ENCODE measurements around the gene PRPF40A.
A peak's percentile ranks its signal among the peaks of the same experiment; 100 is the strongest.

The PRPF40A gene

DNA sequence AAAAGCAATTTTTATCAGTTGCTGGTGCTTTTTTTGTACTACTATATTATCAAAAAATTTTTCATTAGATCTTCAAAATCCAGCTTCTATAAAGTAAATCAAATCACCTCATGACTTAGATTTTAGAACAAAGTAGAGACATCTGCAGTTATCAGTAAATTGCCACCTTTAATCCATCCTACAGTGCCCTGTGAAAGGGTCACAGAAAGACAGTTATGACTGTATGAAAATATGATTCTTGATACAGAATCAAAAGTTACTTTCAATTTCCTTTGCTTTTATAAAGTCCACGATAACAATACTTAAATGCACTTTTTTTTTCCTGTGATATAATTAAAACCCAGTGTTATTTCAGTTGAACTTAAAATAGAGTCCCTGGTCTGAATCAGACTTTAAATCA is 61.4 kb downstream of the PRPF40A start:
- no peak for DNase-seq (ENCODE audit: extremely low read depth in 1 of 2, low read depth in 1 of 2)

DNA sequence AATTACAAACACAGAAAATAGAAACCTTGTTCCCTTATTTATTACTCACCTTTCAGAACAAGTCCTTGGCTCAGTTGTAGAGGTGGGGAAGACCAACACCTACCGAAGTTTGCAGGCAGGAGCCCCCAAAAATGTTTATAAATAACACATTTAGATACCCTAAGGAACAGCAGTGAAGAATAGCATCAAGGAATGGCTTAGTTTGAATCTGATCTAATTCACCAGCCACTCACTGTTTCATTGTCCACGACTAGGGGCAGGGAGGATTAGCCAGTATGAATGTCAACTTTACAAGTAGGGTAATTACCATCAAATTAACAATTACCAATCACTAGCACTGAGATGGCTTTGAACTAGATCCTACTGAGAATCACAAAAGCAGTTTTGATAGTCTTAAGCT is 65.4 kb downstream of the PRPF40A start:
- no peak for DNase-seq (ENCODE audit: extremely low read depth in 1 of 2, low read depth in 1 of 2)

DNA sequence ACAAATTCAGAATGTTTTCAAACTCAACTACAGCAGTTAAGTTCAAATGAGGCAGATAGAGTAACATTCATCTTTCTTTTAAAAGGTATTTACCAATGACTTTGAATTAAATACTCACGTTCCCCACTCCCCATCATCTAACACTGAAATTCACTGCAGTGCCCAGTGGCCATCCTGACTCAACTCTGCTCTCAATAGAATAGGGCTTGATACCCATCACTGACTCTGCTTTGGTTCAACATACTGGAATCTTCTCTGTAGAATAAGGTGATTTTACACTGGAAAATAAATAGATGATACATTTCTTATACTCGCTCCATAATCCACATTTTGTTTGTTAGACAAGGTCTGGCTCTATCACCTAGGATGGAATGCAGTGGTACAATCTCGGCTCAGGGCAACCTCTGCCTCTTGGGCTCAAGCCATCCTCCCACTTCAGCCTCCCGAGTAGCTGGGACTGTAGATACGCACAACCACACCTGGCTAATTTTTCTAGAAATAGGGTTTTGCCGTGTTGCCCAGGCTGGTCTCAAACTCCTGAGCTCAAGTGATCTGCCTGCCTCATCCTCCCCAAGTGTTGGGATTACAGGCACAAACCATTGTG is 66.4 kb downstream of the PRPF40A start:
- no peak for DNase-seq (ENCODE audit: extremely low read depth in 1 of 2, low read depth in 1 of 2)

DNA sequence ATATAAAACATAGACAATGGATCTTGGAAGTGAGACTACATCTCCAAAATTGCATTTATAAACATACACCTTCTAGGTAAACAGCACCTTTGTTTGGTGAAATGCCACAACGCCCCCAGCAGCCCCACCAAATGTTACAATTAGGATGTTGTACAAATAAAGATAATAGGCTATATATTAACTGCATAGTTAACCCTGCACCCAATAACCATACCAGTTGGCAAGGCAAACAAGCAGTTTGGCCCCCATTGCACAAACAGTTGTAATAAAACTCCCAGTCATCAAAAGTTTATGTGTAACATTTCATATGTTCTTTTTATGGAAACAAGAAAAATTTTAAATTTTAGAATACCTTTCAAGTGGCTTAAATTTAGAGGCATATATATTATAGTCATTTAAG is 67.3 kb downstream of the PRPF40A start:
- DNase-seq (ENCODE audit: extremely low read depth in 1 of 2, low read depth in 1 of 2): no peak

DNA sequence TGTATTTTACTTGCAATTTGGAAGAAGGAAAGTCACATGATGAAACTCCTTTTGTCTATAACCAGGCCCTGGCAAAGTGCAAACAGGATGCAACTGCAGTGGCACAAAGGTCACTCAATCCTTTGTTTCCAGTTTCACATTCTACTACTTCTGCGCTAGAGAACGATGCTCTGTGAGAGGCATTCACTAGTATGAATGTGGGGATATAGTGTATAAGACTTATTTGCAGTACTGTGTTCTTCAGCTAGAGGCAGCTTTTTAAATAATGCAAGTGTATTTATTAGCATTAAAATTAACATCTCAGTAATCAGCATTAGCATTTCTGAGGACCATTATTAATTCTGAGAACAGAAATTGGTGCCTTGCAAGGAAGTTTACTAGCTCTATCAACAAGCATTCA is 68.9 kb downstream of the PRPF40A start:
- DNase-seq (ENCODE audit: extremely low read depth in 1 of 2, low read depth in 1 of 2): no peak

DNA sequence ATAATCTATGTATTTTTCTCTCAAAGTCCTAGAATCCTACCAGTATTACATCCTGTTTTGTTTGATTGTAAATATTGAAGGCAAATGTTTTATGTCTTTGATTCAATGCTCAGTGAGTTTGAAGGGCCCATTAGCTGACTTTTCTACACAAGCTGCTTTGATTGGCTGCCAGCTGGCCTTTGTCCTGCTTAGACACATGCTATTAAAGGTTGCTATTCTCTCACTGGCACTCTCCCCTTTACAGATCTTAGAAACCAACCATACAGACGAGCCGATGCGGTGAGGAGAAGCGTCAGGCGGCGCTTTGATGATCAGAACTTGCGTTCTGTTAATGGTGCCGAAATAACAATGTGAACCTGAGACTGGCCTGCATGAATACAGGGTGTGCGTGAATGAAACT is 69.7 kb downstream of the PRPF40A start:
- no peak for DNase-seq (ENCODE audit: extremely low read depth in 1 of 2, low read depth in 1 of 2)

DNA sequence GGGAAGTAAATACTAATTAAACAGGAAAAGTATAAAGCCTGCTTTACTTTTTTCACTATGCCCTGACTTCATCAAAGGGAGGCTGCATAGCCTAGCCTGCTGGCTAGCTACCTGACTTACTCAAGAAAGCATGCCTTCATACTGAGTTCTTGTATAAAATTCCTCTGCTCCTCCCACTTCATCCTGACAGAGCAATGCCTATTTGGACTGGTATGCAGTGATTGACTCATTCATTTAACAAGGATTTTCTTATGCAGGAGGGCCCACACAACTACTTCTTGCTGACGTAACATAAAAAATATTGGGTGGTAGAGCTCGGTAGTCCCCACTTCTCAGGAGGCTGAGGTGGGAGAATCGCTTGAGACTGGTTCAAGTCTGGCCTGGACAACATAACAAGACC is 70.5 kb downstream of the PRPF40A start:
- DNase-seq (ENCODE audit: extremely low read depth in 1 of 2, low read depth in 1 of 2): no peak

DNA sequence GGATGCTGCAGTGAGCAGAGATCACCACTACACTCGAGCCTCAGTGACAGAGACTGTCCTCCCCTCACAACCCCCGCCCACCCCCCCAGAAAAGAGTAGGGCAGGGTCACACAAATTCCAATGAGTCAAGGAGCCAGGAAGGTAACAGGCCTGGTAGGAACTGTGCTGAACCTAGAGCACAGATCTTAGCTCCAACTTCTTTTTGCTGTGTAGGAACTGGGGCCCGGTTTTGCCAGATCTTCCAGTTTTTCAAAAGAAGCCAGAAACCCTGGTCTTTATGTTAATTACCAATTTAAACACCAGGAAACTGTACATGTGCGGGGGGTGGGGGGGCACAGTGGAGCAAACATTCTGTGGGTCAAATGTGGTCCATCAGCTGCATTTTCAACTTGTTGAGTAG is 71.0 kb downstream of the PRPF40A start:
- no peak for DNase-seq (ENCODE audit: extremely low read depth in 1 of 2, low read depth in 1 of 2)

DNA sequence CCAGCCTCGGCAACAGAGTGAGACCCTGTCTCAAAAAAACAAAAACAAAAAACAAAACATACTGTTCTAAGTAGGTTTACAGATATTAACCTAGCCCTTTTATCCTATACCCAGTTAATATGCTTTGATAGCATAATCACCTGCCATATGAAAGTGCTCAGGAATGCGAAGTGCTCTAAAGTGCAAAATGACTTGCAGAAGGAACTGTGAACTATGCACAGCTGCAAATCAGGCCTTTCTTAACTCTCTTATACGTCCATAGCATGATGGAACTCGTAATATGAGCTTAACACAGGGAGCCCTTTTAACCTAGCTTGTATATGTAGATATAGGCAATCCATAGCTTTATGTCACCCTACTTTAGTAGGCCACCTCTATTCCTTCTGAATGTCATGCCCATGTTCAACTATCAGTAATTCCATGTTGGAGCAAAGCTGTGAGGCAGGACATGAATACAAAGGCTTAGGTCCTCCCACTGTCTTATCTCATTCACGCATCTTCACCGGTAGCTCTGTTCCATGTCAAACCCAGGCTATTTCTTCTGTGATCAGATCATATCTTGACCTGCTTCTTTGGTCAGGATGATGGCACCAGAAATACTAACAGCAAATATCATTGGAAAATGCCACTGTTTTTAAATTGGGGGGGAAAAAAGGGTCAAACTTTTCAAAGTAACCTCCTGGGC is 72.9 kb downstream of the PRPF40A start:
- DNase-seq (ENCODE audit: extremely low read depth in 1 of 2, low read depth in 1 of 2): no peak

DNA sequence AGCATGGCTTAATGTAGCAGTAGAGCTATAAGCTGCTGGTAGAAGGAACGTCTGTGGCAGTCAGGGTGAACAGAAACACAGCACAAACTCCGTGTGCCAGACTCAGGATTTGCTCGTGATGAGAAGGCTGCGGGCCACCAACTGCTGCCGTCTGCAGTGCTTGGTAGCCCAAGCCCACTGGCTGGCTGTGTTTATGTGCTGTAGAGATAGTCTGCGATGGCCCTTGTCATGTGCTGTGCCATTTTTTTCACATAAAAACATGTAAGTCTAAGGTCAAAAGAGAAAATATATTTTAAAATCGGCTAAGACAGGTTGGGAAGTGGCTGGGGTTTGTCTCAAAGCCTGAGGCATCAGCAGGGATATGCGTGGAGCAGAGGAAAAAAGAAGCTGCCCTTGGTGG is 78.7 kb downstream of the PRPF40A start:
- no peak for DNase-seq (ENCODE audit: extremely low read depth in 1 of 2, low read depth in 1 of 2)

DNA sequence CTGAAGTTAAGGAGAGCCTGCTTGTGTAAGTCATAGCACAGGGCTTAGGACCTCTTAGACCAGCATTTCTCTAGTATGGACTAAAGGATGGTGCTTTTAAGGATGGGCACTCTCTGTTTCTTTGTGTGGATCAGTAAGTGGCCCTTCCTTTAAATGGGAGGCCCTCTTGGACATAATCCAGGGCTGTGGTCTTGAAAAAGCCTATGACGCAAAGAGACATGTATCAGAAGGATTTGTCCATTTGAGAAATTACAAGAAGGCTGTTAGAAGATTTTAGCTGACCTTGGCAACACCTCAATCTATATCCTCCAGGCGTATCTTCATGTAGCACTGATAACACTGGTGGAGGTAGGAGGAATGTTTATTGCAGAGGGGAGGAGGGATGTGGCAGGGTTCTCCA is 79.2 kb downstream of the PRPF40A start:
- DNase-seq (ENCODE audit: extremely low read depth in 1 of 2, low read depth in 1 of 2): no peak

DNA sequence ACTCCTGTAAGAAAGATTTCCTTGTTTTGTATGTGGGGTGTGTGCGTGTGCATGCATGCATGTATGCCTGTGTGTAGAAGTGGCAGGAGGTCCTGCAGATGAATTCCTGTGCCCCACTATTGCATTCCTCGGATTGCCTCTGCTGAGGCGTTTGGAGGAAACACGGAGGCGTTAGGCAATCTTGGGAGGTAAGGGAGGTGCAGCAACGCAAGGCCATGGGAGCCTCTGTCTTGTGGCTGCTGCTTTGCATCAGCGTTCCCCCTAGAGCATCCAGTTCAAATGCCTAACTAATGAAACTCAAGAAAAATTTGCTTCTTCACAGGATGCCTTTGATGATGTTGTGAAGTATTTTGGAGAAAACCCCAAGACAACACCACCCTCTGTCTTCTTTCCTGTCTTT is 80.0 kb downstream of the PRPF40A start:
- DNase-seq (ENCODE audit: extremely low read depth in 1 of 2, low read depth in 1 of 2): no peak

DNA sequence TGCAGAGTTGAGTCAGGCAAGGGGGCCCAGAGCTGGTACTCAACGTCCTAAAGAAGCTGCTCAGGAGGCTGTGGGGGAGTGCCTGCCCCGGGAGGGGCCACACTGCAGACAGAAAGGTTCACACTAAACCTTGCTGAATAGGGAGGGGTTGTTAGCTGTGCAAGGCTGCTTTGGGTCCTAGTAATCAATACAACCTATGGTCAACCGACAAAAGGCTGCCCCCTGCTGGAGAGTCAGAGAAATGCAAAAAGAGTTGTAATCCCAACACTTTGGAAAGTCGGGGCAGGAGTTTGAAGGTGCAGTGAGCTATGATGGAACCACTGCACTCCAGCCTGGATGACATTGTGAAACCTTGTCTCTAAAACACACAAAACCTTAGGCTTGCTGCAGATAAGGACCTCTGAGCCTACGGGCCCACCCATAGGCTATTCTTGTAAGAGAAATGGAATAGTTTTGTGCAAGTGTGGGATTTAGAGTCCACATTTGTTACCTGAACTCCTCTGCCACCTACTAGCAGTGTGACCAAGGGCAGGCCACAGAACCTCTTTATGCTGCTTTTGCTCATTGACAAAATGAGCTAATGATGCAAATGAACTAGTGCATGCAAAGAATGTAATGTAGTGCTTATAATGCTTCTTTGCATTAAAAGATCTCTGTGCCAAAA is 81.5 kb downstream of the PRPF40A start:
- peak; percentile 16 to 50 for DNase-seq (ENCODE audit: extremely low read depth in 1 of 2, low read depth in 1 of 2)

DNA sequence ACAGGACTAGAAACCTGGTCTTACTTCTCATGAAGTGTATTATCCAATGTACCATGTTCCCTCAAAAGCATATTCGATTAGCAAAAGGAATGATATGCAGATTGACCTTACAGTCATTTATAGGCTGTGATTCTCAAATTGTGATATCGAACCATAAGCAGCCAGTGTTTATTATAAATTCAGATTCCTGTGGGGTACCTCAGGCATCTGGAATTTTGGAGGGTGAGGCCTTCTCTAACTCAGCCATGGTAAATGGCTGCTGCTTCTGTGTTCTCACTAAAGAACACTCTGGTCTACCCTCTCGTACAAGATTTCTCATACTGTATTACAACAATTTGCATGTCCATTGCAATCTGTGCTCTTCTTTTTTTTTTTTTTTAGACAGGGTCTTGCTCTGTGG is 84.5 kb downstream of the PRPF40A start:
- DNase-seq (ENCODE audit: extremely low read depth in 1 of 2, low read depth in 1 of 2): no peak

DNA sequence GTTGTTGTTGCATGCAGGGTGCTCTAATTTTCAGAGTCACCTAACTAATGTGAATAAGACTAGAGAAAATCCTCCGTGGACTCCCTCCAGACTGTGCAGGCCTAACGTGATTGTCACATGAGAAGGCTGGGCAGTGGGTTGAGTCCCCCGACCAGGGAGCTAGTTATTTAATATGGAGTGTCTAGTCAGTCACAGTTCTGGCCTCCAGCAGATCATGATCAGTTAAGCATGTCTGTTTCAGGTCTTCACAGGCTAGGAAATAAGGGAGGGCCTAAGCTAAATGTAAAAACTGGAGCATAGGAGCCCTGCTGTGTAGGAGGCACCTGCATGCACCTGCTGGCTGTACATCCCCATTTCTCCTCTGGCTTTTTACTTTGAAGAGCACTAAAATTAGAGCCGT is 86.8 kb downstream of the PRPF40A start:
- no peak for DNase-seq (ENCODE audit: extremely low read depth in 1 of 2, low read depth in 1 of 2)

DNA sequence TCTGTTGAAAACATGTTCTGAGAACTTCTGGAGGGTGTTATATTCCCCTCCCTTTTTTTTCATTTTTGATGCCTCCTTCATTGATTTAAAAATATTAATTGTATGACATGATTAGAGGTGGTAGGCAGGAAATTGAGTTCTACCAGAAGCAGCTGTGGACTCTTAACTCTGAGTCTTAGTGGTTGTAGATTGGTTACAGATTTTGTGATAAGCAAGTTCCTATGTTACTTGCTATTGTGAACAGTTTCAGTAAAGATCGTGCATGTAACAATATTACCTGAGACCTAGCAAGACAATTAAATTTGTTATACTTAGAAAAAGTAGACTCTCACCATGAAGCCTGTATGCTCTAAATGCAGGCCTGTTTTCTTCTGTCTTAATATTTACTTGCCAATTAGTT is 88.1 kb downstream of the PRPF40A start:
- DNase-seq (ENCODE audit: extremely low read depth in 1 of 2, low read depth in 1 of 2): no peak

DNA sequence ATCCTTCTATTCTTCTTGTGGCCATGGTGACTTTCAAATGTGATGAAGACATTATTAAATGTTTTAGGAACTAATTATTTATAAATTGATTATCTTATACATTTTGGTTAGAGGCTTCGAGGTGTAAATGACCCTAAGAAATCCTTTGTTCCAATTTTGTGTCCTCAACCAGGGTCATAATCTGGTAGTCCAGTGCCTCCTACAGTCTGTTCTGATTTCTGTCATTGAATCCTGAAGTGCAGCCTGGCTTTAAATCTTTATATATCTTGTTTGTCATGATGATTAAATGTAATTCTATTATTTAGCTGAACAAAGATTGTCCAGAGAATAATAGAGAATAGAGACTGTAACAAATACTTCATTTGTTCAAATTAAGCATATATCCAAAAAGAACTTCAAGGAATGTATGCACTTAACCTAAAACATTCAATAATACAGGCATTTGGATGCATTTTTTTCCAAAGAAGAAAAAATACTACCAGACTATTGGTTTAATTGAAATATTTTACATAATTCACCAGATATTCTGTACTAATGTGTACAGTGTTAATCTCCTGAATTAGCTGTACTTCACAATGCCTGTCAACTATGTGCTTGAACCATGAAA is 89.8 kb downstream of the PRPF40A start:
- no peak for DNase-seq (ENCODE audit: extremely low read depth in 1 of 2, low read depth in 1 of 2)

DNA sequence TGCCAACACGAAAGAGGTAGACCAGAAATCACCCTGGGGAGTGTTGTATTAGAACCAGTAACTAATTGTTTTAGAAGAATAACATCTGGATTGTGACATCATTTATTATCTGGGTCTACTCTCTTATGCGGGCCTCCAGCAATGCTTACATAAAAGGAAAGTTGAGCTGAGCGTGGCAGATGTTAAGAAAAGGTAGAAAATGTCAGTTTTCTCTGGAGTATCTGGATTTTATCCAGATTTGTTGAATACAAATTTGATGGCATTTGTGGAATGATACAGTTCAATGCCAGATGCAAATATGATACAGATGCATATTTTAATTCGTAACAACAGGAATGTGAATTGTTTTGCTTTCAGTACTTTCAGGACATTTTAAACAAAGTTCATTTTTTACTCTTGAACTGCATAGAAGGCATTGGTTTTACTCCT is 90.3 kb downstream of the PRPF40A start:
- DNase-seq (ENCODE audit: extremely low read depth in 1 of 2, low read depth in 1 of 2): no peak

DNA sequence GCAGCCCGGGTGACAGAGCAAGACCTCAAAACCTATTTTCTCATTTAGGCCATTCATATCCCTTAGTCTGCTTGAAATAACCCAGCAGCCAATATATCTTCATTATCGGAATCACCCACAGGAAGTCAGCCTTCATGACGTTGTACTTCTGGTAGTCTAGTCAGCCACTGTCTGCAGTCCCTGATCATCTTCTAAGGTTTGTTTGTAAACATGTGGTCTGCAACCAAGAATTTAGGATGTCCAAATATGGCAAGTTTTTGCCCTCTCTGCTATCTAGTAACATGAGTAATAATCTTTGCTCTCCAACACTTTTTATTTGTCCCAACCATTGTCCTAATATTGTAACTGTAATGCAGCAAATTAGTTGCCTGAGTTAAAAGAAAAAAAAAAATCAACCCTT is 92.5 kb downstream of the PRPF40A start:
- DNase-seq (ENCODE audit: extremely low read depth in 1 of 2, low read depth in 1 of 2): no peak

DNA sequence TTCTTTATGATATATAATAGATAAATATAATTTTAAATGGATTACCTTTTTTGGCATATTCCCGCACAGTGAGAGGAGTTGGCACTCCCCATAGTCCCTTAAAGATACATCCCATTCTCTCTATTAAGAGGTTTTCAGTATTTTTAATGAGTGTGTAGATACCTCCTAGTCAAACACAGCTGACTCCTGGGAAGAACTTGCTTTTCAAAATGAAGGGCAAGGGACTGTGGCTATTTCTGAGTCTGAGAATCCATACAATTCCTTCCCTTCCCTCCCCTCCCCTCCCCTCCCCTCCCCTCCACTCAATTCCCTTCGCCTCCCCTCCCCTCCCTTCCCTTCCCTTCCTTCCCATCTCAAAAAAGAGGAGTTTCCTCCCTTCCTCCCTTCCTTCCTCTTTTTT is 93.5 kb downstream of the PRPF40A start:
- no peak for DNase-seq (ENCODE audit: extremely low read depth in 1 of 2, low read depth in 1 of 2)

DNA sequence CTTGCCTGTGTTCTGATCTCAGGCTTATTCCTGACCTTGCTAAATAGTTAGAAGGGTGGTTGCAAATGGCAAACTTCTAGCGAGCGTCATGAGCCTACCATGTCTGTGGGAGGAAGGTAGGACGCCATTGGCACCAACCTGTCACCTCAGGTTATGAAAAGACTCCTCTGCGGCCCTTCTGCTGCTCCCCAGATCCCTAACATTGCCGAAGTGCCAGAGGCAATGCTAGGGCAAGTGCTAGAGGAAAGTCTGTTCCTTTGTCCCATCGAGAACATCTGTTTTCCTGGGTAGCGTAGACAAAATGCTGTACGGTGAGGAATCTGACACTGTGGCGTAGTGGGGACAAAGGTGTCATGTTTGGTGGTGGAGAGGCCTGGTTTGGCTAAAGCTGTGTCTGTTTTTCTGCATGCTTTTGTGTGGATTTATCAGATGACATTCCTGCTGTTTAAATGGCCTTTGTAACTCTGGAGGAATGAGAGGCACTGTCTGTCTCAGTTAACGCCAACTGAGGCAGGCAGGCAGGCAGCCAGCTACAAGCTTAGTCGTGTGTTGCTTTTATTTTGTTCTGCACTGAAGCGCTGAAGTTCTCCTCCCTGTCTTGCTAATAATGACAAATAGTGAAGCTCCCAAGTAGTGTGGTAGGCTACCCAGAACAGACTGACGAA is 94.1 kb downstream of the PRPF40A start:
- no peak for DNase-seq (ENCODE audit: extremely low read depth in 1 of 2, low read depth in 1 of 2)

DNA sequence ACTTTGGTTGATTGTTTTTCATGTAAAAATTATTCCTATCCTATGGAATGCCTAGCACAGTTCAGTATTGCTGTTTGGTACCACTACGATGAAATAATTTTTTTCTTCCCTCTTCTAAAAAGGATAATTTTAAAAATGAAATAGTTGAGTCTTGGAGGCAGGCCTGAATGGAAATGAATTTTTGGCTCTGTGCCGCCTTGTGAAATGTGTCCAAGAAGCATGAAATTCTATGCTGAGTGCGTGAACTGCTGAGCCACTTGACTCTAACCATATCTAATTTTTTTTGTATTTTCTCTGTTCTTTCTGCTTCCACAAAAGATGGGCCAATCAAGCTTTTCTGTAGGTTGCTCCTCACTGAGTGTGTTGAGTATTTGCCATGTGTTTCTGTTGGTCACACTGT is 95.0 kb downstream of the PRPF40A start:
- no peak for DNase-seq (ENCODE audit: extremely low read depth in 1 of 2, low read depth in 1 of 2)
